ENCODE measurements around the gene BCL2.

Gene BCL2

DNA sequence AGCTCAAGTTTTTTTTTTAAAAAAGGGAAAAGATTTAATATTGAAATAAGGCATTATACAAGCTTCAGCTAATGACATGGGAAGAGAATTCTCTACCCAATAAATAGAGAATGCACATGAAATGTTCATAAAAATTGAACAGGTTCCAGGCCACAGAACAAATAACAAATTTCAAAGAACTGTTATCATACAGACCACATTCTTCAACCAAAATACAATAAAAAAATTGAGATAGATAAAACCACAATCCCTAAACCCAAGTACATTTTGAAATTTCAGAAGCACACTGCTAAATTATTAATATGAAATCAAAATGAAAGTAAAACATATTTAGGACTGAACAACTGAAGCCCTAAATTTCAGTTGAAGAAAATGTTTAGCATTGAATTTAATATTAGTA lies 89.6 kb downstream of the BCL2 start:
- H3K9me3 ChIP-seq (ENCODE audit: insufficient read depth, low read length, severe bottlenecking), result no peaks in the 10 kb centered on the region
- DNase-seq (no peak), ATAC-seq (ENCODE audit: insufficient read depth, low read depth) (peak; percentile 25; the same call in 1 of the 3 replicates)
- H3K4me2 ChIP-seq (ENCODE audit: insufficient read depth, low read length), result peak overlapping the region; percentile 51; the same call in 1 of the 2 replicates
- peaks cover 92% of the 10 kb centered on the region for H3K79me2 ChIP-seq (ENCODE audit: insufficient read depth, low read length)
- TF ChIP-seq EZH2 (IDR thresholded peaks at IDR 0.05; ENCODE audit: borderline replicate concordance, low read depth, low read length, severe bottlenecking) (no peak), CTCF (IDR thresholded peaks at IDR 0.05; ENCODE audit: borderline replicate concordance, extremely low read depth, low read length, poor library complexity, severe bottlenecking) (no peak)
- no peaks in the 10 kb centered on the region for H3K27me3 ChIP-seq (ENCODE audit: insufficient read depth, low read length, poor library complexity)
- H3K4me1 ChIP-seq (ENCODE audit: insufficient read depth, low read length), result peaks cover 41% of the 10 kb centered on the region
- no peak overlapping the region for H2AFZ ChIP-seq (ENCODE audit: low read depth, low read length)
- H3K27ac ChIP-seq (ENCODE audit: low read length), result peak overlapping the region; percentile 51
- peaks cover 12% of the 10 kb centered on the region for H4K20me1 ChIP-seq (ENCODE audit: insufficient read depth, low read length)
- H3K4me3 ChIP-seq (ENCODE audit: low read depth in 1 of 2, low read length in 2 of 2), result no peak overlapping the region
- H3K36me3 ChIP-seq (ENCODE audit: insufficient read depth, low read length), result peaks cover 15% of the 10 kb centered on the region
- H3K9ac ChIP-seq (ENCODE audit: low read depth, low read length), result peak overlapping the region; percentile 18; the same call in 1 of the 2 replicates

DNA sequence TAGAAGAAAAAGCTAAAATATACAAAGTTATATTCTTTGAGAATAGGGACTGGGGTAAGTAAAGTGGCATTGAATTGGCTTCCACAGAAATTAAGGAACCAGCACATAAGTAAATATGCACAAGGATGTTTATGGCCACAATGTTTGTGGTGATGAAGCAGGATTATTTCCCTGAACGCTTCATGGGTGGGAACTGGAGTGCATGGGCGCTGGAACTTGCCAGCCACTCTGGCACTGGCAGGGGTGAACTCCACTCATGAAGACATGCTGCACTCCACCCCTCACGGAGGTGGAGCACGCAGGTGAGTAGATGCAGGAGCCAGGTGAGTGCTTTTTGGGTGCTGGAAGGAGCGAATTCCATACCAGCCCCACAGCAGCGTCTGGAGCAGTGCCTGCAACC lies 94.1 kb downstream of the BCL2 start:
- DNase-seq, result no peak
- H2AFZ ChIP-seq (ENCODE audit: low read depth, low read length), result no peak overlapping the region

GRCh38 chr18:63224630-63225029 lies 94.9 kb downstream of the BCL2 start:
- peak; percentile 27; the same call in 1 of the 3 replicates for ATAC-seq (ENCODE audit: insufficient read depth, low read depth)
- Histone ChIP-seq H2AFZ (ENCODE audit: low read depth, low read length) (no peak overlapping the region), H3K27ac (ENCODE audit: low read length) (peak overlapping the region; percentile 17; the same call in 1 of the 2 replicates), H3K9ac (ENCODE audit: low read depth, low read length) (no peak overlapping the region), H3K4me3 (ENCODE audit: low read depth in 1 of 2, low read length in 2 of 2) (no peak overlapping the region), H3K4me2 (ENCODE audit: insufficient read depth, low read length) (no peak overlapping the region), H3K27me3 (ENCODE audit: insufficient read depth, low read length, poor library complexity) (no peaks in the 10 kb centered on the region), H3K36me3 (ENCODE audit: insufficient read depth, low read length) (peaks cover 16% of the 10 kb centered on the region), H4K20me1 (ENCODE audit: insufficient read depth, low read length) (no peaks in the 10 kb centered on the region), H3K79me2 (ENCODE audit: insufficient read depth, low read length) (peaks cover 93% of the 10 kb centered on the region), H3K4me1 (ENCODE audit: insufficient read depth, low read length) (peaks cover 6% of the 10 kb centered on the region; the same call in 1 of the 2 replicates), H3K9me3 (ENCODE audit: insufficient read depth, low read length, severe bottlenecking) (no peaks in the 10 kb centered on the region)
- no peak for DNase-seq
- no peak for TF ChIP-seq EZH2 (IDR thresholded peaks at IDR 0.05; ENCODE audit: borderline replicate concordance, low read depth, low read length, severe bottlenecking)
- no peak for TF ChIP-seq CTCF (IDR thresholded peaks at IDR 0.05; ENCODE audit: borderline replicate concordance, extremely low read depth, low read length, poor library complexity, severe bottlenecking)

More for the DNA sequence above, 94.1 kb downstream of the BCL2 start:
- Histone ChIP-seq H3K79me2 (ENCODE audit: insufficient read depth, low read length) (peaks cover 93% of the 10 kb centered on the region), H3K9ac (ENCODE audit: low read depth, low read length) (no peak overlapping the region), H3K4me2 (ENCODE audit: insufficient read depth, low read length) (no peak overlapping the region), H3K27me3 (ENCODE audit: insufficient read depth, low read length, poor library complexity) (no peaks in the 10 kb centered on the region), H3K4me1 (ENCODE audit: insufficient read depth, low read length) (peaks cover 14% of the 10 kb centered on the region), H3K36me3 (ENCODE audit: insufficient read depth, low read length) (peaks cover 17% of the 10 kb centered on the region), H3K27ac (ENCODE audit: low read length) (no peak overlapping the region), H3K9me3 (ENCODE audit: insufficient read depth, low read length, severe bottlenecking) (no peaks in the 10 kb centered on the region), H3K4me3 (ENCODE audit: low read depth in 1 of 2, low read length in 2 of 2) (no peak overlapping the region), H4K20me1 (ENCODE audit: insufficient read depth, low read length) (no peaks in the 10 kb centered on the region)
- no peak for ATAC-seq (ENCODE audit: insufficient read depth, low read depth)
- TF ChIP-seq CTCF (IDR thresholded peaks at IDR 0.05; ENCODE audit: borderline replicate concordance, extremely low read depth, low read length, poor library complexity, severe bottlenecking) (no peak), EZH2 (IDR thresholded peaks at IDR 0.05; ENCODE audit: borderline replicate concordance, low read depth, low read length, severe bottlenecking) (no peak)
